Measurements from ENCODE around the gene C11orf68.

The C11orf68 gene

DNA sequence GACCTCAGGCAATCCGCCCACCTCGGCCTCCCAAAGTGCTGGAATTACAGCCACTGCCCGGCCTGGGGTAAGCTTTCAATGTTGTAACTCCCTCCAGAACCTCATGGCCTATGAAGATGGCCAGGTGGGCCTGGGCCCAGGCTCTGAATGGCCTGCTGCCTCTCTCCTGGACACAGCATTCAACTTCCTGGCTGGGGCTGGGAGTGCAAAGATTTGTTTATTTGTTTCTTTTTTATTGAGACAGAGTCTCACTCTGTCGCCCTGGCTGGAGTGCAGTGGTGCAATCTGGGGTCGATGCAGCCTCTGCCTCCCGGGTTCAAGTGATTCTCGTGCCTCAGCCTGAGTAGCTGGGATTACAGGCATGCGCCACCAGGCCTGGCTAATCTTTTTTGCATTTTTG, 25.9 kb upstream of the C11orf68 start:
- DNase-seq (ENCODE audit: low read depth): no peak

DNA sequence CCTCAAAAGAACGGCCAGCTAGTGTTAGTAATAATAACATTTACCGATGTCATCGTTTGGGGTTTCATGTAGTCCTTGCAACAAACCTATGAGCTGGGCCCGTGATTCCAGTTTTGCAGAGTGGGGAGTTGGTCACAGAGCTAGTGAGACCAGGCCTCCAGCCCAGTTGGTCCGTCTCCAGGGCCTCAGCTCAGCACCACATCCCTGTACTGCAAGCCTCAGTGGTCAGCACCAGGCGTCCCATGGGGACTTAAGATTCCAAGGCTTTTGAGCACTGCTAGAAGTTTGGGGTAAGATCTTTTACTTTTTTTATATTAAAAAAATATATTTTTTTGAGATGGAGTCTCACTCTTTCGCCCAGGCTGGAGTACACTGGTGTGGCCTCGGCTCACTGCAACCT, 25.3 kb upstream of the C11orf68 start:
- DNase-seq (ENCODE audit: low read depth): no peak

DNA sequence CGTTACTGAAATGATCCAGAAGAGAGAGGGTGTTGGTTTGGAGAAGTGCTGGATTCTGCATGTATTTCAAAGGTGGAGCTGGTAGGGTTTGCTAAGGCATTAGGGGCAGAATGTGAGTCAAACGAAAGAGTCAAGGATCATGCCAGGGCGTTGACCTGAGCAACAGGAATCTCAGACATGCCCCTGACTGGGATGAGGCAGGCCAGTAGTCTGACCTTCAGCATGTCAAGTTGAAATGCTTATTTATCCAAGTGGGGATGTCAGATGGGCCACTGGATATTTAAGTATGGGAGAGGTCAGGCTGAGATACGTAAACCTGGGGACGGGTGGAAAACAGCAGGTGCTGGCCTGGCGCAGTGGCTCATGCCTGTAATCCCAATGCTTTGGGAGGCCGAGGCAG, 23.7 kb upstream of the C11orf68 start:
- DNase-seq (ENCODE audit: low read depth): no peak

DNA sequence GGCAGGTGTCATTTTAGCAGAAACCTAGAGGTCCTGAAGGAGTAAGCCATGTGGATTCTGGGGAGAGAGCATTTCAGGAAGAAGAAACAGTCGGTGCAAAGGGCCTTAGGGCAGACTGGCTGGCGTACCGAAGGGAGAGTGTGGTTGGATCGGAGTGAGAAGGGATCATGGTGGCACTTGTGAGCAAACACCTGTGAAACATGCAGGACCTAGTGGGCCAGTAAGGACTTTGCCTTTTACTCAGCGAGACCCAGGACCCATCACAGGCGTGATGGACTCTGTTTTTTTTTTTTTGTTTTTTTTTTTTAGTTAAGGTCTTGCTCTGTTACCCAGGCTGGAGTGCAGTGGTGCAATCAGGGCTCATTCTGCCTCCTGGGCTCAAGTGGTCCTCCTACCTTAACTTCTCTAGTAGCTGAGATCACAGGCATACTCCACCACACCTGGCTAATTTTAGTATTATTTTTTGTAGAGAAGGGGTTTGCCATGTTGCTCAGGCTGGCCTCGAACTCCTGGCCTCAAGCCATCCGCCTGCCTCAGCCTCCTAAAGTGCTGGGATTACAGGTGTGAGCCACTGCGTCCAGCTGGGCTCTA, 23.0 kb upstream of the C11orf68 start:
- no peak for DNase-seq (ENCODE audit: low read depth)

DNA sequence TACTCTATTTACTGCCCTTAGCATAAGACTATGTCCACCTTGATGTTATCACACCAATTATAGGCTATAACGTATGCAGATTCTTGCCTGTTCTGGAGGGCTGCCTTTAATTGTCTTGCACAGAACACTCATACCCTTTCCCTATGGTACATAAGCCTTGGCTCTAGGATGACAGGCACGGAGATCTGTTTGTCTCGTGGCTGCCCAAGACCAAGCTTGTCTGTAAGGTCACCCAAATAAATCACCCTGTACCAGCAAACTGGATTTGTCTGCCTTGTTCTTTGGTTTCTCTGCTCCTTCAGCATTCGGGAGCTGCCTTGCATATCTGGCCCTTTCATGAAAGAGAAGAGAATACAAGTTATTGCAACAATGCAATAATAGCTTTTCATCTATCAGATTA, 18.9 kb upstream of the C11orf68 start:
- no peak for DNase-seq (ENCODE audit: low read depth)

DNA sequence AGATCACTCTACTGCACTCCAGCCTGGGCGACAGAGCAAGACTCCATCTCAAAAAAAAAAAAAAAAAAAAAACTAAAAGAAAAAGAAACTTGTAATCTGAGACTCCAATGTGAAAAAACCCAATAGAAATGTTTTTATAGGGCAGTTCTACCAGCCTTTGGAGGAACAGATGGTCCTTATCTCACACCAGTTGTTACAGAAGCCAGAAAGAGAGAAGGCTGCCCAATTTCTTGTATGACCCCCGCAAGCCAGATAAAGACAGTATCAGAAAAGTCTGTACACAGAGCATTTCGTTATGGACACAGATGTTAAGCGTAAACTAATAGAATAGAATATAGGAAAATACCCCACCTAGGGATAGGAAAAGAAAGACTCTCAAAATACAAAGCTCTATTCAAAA, 15.2 kb upstream of the C11orf68 start:
- DNase-seq (ENCODE audit: low read depth): peak; percentile 19

DNA sequence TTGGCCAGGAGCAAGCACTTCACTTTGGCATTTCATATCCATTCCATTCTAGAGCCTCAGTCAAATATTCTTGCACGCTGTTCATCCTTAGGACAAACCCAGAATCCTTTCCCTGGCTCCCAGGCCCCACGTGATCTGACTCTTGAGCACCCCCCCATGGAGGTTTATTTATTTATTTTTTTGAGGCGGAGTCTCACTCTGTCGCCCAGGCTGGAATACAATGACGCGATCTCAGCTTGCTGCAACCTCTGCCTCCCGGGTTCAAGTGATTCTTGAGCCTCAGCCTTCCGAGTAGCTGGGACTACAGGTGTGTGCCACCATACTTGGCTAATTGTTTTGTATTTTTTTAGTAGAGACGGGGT, 13.7 kb upstream of the C11orf68 start:
- DNase-seq (ENCODE audit: low read depth): peak; percentile 55

DNA sequence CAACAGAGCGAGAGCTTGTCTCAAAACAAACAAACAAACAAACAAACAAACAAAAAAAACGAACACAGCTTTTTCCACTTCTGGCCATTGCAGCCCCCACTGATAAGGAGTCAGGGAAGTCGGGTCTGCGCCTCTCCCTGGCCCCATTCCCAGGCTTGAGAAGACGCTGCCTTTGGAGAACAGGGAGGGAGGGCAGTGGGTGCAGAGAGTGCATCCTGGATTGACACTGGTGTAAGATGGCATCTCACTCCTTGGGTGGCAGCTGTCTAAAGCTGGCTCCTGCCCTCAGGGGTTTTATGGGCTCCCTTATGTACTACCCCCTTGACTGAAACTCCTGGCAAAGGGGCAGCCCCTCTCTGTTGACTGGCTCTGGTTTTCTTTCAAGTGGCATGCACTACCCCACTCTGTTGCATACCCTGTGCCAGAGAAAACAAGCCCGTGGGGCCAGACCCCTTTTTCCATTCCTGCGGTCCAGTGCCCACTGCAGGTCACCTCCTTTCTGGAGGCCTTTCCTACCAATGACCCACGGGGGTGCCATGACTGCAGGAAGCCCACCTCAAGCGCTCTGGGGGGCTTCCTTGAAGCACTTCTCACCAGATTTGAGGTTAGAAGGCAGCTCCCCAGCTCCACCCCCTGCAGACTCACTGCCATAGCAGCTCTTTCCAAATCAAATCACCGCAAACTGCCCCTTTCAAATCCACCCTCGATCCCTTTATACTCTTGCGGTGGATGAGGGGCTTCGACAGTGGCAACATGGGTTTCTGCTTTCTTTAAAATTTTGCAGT, 13.1 kb upstream of the C11orf68 start:
- no peak for DNase-seq (ENCODE audit: low read depth)

DNA sequence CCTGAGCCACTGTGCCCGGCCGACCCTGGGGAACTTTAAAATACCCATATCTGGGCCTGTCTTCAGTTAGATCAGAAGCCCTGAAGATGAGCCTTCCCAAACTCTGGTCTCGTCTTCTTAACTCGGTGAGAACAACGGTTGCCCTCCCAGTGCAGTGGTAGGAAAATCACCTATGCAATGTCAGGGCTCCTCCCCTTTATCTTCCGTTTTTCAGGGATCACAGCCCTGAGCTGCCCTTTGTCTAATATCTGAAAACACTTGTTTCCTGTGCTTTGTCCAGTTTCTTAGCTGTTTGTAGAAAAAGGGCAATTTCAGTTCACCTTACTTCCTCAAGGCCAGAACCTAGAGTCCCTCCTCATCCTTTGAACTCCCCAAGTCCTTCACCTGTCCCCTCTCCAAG, 9.8 kb upstream of the C11orf68 start:
- no peak for DNase-seq (ENCODE audit: low read depth)

DNA sequence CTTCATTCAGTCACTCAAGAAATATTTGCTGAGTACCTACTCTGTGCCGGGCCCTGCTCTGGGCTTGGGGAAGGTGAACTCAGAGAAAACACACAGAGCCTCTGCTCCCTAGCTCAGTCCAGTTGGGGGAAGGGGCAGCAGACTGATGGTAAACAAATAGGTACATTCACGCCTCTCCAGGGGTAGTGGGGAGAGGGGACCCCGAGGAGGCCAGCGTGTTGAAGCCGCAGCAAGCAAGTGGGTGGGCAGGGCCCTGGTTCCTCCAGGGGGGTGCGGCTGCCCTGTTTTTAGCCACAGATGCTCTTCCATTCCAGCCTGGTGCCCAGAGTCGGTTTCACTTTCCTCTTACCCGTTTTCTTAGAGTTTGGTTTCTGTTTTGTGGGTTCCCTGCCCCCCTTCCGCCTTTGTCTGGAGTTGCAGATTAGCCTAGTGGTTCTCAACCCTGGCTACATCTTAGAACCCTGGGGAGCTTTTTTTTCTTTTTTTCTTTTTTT, 9.1 kb upstream of the C11orf68 start:
- DNase-seq (ENCODE audit: low read depth): no peak

DNA sequence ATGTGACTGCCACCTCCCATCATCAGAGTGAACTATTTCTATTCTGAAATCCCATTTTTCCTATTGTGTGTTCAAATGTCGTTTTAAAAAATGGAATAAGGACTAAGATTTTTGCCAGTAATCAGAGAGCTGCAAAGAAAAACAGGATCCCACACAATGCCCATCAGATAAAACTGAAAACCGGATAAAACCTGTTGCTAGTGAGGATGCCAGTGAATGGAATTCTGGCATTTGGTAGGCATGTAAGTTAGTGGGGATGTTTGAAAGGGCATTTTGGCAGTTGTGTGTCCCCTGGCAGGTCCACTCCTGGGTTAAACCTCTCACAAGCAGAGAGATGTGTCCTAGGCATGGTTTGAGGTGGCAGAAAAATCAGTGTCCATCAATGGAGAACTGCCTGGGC, 6.5 kb upstream of the C11orf68 start:
- DNase-seq (ENCODE audit: low read depth): no peak

DNA sequence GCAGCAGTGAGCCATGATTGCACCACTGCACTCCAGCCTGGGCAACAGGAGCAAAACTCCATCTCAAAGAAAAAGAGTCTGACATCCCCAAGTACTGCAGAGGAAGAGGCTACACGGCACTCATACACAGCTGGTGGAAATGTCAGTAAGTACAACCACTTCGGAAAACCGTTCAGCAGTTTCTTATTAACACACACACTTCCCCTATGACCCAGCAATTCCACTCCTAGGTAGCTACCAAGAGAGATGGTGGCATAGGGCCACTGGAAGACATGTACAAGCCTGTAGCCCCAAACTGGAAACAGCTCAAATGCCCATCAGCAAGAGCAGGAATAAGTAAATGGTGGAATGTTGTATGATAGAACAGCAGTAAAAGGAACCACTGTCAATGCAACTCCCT, 3.7 kb upstream of the C11orf68 start:
- no peak for DNase-seq (ENCODE audit: low read depth)

DNA sequence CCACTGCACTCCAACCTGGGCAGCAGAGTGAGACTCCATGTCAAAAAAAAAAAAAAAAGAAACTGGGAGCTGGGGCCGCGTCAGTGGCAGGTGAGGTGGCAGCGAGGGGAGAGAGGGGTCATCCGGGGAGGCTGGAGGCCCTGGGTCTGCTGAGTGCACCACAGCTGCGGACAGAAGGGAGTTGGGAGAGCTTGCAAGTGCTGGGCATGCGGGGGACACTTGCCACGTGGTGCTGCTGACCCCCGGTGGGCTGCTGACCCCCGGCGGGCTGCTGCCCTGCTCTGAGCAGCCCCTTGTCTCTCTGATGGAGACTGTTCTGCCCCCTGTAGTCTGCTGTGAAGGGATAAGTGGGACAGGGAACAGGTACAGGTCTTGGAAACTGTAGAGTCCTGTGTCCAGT, 3.0 kb upstream of the C11orf68 start:
- no peak for DNase-seq (ENCODE audit: low read depth)

DNA sequence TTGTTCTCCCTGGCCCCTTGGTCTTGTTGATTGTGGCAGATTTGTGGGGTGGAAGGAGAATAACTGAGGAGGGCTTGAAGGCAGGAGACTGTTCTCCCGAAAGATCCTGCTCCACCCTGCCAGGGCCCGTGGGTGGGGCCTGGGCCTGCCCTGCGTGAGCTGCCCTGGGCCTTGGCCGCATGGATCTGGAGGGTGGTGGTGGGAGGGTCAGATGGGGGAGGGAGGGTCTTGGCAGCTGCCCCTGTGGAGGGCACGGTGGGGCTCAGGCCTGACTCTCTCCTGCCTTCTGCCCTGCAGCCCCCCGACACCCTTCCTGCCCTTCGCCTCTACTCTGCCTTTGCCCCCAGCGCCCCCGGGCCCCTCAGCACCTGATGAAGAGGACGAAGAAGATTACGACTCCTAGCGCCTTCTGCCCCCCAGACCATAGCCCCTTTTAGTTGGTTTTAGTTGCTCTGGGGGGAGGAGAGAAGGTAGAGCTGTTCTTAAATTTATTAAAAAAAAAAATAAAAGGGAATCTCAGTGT, 2.2 kb upstream of the C11orf68 start:
- DNase-seq (ENCODE audit: low read depth): no peak

DNA sequence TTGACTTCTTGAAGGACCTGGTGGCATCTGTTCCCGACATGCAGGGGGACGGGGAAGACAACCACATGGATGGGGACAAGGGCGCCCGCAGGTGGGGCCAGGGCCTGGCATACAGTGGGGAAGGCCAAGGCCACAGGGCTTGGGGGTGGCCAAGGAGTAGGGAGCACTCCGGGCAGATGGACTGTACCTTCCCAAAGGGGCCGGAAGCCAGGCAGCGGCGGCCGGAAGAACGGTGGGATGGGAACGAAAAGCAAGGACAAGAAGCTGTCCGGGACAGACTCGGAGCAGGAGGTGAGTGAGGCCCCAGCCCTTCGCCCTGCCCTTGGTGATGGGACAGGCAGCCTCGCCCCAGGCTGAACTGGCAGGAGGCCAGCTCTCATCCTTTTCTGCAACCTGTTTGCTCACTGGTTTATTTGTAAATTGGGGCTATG, 1.5 kb upstream of the C11orf68 start:
- no peak for DNase-seq (ENCODE audit: low read depth)

DNA sequence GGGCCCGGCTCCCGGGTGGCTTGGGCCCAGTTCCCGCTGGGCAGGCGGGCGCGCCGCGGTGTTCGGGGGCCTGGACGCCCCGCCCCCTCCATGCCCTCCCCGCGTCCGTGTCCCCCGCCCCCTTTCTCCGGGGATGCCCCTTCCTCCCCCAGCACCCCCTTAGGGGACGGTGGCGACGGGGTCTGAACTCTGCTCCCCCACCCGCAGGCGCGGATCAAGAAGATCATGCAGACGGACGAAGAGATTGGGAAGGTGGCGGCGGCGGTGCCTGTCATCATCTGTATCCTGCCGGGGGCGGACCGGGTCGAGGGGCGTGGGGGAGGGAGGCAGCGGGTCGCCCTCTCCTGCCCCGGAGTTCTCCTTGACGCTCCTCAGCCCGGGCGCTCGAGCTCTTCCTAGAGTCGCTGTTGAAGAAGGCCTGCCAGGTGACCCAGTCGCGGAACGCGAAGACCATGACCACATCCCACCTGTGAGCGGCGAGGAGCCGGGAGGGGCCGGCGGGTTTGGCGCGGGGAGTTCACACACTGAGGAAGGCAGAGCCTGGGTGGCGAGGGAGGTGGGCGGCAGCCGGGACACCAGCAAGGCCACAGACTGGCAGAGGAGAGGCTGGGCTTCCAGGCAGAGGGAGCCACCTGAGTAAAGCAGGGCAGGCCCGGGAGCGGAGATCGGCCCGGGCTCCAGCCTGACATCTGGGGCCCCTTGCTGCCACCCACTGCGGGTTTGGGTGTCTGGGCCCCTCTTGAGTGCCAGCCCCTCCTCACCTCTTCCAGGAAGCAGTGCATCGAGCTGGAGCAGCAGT, 910 bp upstream of the C11orf68 start:
- DNase-seq (ENCODE audit: low read depth): no peak

DNA sequence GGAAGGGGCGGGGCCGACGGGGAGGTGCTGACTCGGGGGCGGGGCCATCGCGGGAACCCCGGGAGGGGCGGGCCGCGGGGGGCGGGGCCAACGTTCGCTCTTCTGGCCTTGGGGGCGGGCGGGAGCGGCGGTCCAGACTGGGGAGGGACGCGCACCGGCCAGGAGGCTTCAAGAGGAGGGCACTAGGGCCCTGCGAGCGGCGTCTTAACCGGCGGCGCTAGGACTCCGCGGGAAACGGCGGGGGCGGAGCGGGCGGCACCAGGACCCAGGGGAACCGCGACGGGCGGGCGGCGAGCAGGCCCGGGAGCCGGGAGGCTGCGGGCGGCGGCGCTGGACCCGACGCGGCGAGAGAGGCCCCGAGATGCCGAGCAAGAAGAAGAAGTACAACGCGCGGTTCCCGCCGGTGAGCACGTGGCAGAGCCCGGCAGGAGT, 295 bp upstream of the C11orf68 start, which contains the start of gene DRAP1:
Gene DRAP1, plus strand, starts transcription at position 286 of the 432 bp plus-strand sequence. Its CDS starts 76 bp downstream, at position 362.
- DNase-seq (ENCODE audit: low read depth): peak; percentile 99

DNA sequence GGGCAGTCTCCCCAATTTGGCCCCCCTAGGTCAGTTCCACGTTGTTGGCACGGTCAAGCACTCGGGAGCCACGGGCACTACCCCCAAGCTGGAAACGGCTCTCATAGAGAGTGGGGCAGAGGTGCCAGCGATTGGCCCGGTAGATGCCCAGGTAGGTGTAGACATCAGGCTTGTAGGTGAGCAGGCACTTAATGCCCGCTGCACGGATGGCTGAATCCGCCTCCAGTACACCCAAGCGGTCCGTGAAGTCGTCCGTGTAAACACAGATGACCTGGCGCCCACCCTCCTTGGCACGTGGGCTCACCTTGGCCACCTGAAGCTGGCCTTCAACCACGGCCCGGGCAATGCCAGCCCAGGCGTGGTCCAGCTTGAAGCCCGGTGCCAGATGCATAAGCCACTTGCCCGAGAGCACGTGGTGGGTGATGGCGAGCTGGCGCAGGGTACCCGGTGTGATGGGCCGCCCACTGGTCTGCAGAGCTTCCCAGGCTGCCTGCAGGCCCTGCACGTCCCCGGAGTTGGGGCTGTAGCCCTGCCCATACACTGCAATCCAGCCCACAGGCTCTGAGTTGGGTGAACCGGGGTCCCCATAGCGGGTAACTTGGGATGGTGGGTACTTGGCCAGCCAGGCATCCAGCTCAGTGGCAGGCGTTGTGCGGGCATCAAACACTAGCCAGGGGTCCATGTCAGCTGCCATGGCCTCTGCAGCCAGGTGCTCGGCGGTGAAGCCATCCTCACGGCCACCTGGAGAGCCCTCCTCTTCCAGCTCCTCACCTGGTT, 1.2 kb downstream of the C11orf68 start:
- DNase-seq (ENCODE audit: low read depth): no peak

DNA sequence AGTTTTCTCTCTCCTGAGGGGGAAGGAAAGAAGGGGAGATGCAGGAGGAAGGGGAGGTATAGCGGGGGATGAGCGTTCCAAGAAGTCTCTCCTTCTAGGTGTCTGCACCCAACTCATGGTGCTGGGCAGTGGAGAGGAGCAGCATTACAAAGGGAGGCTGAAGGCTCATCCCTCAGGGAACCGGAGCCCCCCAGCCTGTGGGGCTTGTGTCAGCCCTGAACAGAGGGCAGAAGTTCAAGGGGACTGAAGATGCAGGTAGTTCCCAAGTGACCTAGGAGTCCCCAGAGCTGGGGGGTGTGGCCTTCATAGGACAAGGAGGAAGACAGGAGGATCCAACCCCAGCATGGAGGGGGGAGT, 1.8 kb downstream of the C11orf68 start:
- DNase-seq (ENCODE audit: low read depth): no peak

DNA sequence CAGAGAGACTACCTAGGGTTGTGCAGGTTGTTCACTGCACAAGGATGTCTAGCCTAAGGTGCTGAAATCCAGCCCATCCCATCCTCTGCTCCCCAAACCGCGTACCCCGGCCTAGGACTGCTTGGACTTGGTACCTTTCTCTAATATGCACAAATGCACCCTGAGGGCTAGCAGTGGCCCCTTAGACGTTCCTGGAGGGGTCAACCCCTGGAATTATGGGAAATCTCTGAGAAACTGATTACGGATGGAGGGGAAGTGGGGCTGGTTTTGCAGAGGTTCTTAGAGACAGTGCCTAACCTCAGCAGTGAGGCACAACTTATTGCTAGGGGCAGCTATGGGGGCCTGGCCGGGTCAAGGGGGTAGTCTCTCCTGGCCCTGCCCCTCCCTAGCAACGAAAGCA, 2.5 kb downstream of the C11orf68 start:
- no peak for DNase-seq (ENCODE audit: low read depth)

DNA sequence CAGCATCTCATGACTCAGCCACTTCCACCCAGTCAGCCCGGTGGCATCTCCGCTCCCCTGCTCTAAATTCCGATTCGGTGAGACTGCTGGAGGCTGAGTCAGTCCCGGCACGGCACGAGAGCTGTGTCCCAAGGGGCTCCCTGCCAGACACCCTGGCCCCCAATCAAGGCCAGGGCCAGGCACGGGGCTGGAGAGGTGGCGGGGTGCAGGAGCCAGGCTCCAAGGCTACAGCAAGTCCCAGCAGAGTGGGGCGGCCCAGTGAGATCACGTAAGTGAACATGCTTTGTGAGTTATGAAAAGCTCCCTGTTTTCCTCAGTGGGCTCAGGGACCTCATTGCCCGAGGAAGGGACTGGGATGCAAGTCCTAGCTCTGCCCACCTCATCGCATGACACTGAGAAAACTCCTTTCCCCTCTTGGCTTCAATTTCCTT, 3.0 kb downstream of the C11orf68 start:
- peak; percentile 99 for DNase-seq (ENCODE audit: low read depth)

Data from EH (cell line).